HG02943 (cell line): ENCODE results near the gene CDKN2B.
"Not testable (repeated sequence)": the region's sequence is repeated elsewhere in the genome, so short reads cannot be mapped to it uniquely, and the experiment has no call there.

Experiments
- ATAC-seq: cut with Tn5 transposase; IDR thresholded peaks from one replicate; pipeline ENCODE4 v1.9.1; 2021; ENCODE audit warnings: mild to moderate bottlenecking, low read depth, moderate library complexity; ENCODE audit not compliant: unreplicated experiment

Gene CDKN2B, protein sequence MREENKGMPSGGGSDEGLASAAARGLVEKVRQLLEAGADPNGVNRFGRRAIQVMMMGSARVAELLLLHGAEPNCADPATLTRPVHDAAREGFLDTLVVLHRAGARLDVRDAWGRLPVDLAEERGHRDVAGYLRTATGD

DNA sequence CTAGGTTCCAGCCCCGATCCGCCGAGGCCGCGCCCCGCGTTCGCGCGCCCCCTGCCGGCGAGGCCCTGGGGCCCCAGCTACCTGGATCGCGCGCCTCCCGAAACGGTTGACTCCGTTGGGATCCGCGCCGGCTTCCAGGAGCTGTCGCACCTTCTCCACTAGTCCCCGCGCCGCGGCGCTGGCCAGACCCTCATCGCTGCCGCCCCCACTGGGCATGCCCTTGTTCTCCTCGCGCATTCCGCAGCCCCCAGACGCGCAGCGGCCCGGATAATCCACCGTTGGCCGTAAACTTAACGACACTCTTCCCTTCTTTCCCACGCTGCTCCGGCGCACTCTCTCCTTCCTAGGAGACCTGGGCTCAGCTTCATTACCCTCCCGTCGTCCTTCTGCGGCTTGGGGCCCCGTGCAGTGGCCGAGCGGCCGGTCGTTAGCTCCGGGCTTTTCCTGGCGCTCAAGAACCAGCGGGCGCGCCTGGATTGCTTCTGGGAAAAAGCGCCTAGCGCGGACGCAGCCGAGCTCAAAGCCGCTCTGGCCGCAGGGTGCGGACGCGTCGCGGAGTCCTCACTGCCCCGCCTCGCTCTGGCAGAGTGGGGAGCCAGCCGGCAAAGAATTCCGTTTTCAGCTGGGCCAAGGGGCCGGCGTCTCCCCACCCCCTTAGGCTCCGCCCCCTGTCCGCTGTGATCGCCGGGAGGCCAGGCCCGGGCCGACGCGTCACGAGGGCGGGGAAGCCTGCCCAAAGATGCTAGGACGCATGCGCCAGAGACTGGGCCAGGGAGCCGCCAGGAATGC lies at the start of gene CDKN2B:
CDKN2B (minus strand) TSS at position 589 of the 789 bp plus-strand sequence; CDS start at position 237, 352 bp downstream.
- ATAC-seq: peak; percentile 91

DNA sequence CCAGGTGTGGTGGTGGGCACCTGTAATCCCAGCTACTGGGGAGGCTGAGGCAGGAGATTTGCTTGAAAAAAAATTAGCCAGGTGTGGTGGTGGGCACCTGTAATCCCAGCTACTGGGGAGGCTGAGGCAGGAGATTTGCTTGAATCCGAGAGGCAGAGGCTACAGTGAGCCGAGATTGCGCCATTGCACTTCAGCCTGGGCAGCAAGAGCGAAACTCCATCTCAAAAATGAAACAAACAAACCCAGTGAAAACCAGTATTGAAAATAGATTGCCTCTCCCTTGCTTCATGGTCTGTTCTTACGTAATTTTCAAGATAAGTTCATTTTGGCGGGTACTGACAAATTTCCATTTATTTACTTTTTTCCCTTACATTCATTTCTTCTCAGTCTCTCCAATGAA lies 48.9 kb upstream of the CDKN2B start:
- ATAC-seq: not testable (repeated sequence)

DNA sequence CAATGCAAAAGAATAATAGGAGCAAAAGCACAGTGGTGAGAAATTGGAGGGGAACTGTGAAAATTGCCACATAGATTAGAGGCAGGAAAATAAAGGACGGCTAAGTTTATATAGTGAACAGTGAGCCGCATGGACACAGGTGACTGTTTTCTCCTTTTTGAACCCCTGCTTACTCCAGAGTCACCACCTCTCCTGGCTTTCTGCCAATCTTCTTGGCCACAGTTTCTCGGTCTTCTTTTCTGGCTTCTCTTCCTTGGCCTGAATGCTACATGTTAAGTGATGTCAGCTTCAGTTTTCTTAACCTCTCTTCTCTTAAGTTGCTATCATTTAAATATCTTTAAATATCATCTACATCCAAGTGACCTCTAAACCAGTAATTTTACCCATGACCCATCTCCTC lies 47.3 kb upstream of the CDKN2B start:
- no peak for ATAC-seq

DNA sequence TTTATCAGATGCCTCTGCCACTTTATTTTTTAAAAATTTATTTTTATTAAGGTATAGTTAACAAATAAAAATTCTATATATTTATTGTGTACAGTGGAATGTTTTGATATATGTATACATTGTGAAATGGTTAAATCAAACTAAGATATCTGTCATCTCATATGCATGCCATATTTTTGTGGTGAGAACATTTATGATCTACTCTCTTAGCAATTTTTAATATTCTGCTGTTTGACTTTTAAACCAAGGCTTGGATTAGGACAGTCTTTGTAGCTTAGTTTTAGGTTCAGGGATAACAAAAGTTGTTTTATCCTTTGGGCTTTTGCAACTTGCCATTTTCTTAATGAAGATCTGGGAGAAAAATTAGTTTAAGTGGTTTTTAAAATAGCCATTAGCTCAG lies 46.0 kb upstream of the CDKN2B start:
- ATAC-seq: no peak

DNA sequence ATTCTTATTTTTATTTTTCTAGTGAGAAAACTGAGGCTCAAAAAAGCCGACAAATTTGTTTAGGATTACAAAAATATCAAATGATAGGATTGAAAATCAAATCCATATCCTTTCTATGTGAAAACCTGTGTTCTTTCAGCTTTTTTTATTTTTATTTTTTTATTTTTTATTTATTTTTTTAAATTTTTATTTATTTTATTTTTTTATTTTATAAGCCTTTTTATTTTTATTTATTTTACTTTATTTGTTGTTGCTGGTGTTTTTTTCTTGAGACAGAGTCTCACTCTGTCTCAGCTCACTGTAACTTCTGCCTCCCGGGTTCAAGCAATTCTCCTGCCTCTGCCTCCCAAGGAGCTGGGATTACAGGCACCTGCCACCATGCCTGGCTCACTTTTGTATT lies 45.4 kb upstream of the CDKN2B start:
- ATAC-seq: no peak

DNA sequence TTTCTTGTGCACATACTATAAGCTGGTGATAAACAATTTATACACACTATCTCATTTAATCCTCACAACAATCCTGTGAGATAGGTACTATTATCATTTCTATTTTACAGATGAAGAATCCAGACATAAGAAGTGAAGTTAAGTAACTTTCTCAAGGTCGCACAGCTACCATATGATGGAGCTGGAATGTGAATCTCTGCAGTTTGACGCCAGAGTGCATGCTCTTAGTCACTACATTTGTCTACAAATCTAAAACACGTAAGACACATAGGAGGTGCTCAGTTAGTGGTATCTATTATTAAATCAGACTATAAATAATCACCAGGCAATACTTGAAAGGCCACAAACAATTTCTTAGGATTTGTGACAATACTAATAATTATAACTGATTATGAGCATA lies 45.0 kb upstream of the CDKN2B start:
- ATAC-seq: no peak

DNA sequence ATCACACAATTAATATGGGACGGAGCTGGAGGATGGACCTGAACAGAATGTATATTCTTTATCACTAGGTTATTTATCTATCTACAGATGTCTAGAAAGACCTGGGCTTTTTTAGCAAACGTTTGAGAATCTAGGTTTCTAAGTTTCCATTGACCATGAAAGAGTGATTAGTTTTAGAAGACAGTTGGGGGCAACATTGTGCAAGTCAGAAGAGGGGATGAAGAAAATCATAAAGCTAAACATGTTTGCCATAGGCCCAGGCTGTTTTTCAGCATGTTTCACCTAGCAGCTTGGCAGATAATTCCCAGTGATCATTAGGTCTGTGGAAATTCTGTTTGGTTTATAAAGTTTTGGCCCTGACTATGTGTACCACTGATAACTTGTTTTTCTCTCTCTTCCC lies 44.1 kb upstream of the CDKN2B start:
- no peak for ATAC-seq

DNA sequence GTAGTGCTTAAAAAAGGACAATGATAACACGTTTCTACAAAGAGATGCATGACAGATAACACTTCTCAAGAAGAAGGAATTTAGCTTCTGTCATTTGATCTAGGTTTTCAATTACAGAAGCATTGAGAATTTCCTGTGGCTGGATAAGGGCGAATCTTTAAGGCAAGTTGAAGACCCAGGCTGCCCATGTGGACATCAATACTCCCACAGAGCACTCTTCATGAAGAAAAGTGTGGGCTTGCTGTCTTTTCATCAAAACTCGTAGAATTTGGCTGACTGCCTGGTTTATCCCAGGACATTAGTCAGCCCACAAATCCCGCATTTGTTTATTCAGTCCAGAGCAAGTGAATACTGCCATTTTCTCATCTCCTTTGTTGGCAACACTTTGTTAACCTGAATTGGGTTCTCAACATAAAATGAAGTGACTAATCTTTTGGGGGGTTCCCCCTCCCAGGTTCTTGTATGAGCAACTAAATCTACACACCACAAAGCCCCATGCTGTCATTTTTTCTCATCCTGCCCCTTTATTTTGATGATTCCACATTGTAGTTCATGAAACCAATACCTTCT lies 43.4 kb upstream of the CDKN2B start:
- ATAC-seq: no peak

DNA sequence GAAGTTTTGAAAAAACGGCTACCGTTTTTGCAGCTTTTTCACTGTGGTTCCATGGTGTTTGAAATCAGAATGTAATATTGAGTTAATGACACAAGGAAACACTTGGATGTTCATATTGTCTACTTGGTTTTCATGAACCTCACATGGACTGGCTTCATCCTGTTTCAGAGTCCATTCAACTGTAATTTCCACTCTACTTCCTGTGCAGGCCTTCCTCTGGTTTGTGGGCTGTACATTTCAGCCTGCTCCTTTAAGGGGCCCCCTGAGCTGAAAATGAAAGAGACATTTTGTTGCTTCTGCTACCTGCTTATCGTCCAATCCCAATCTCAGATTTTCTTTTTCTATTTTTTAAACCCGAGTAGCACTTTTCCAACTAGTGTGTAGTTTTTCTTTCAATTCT lies 41.8 kb upstream of the CDKN2B start:
- peak; percentile 82 for ATAC-seq

DNA sequence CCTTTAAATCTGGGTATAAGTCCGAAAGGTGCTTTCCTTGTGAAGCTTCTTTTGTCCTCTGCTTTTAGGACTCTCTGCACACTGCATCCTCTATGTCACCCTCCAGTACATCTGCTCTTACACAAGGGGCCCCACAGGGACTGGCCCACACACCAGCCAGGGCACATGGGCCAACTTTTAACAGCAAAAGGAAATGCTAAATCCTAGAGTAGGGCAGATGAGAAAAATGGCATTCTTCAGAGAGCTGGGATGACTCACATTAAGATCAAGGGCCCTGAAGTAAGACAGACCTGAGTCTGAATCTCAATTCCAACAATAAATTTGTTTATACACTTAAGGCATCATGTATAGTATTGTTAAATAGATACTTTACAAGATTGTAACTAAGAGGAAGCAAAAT lies 40.3 kb upstream of the CDKN2B start:
- no peak for ATAC-seq

DNA sequence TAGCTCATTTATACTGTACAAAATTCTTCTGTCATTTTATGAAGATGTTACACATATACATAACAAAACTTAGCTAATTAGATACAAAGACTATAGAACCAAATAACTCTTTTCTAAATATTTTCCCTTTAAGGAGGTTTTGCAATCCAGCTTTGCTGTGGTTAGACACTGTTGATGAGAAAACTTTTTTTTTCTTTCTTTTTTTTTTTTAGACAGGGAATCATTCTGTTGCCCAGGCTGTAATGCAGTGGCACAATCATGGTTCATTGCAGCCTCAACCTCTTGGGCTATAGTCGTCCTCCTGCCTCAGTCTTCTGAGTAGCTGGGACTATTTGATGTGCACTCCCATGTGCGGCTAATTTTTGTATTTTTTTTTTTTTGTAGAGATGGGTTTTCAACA lies 38.5 kb upstream of the CDKN2B start:
- ATAC-seq: no peak

DNA sequence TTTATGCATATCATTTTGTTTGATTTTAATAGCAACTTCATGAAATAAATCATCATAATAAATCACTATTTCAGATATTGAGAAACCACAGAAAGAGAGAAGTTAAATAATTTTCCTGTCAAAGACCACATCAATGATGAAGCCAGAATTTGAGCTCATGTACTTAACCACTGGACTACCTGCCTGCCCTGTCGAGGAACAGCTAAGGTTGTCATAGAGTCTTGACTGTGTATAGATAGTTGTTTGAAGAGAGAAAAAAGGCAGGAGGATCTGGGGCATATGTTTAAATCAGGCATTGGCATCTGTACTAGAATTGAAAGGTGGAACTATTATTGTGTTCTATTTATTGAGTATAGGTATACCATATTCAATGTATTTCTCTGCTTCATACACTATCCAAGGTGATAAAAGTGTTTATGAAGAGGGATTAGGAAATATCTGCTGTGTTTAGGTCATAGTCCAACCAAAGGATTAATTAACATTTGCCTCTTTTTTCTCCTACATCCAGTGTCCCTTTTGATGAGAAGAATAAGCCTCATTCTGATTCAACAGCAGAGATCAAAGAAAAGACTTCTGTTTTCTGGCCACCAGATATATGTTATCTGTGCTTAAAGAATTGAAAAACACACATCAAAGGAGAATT lies 37.3 kb upstream of the CDKN2B start:
- no peak for ATAC-seq

DNA sequence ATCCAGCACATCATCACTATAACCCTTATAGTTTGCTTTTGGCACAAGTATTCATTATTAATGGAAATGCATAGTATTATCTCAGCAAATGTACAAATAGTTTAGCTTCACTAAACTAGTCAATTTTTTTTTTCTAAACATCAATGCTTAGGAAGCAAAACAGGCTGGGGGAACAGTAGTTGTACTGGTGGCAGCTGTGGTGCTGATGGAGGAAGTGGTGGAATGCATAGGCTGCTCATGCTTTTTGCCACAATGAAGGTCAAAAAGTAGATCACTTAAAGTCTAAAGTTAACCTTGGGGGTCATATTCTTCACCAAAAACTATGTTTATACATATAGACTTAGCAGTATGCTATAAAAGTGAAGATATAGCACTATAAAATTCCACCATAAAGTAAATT lies 36.3 kb upstream of the CDKN2B start:
- no peak for ATAC-seq

DNA sequence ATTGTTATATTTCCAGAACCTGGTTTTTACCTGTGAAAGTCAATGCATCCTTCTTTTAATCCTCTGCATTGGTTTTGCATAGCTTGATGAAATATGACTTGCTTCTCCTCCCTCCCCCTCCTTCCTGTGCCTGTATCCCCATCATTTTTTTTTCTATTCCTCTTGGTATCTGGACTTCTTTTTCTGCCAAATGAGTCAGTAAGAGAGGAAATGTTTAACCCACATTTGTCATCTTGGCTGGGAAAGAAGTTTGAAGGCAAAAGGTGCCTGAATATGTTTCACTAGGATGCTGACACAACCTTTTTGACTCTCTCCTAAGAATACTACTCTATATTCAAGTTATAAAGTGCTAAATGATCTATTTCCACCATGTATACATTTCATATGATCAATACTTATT lies 35.5 kb upstream of the CDKN2B start:
- no peak for ATAC-seq

DNA sequence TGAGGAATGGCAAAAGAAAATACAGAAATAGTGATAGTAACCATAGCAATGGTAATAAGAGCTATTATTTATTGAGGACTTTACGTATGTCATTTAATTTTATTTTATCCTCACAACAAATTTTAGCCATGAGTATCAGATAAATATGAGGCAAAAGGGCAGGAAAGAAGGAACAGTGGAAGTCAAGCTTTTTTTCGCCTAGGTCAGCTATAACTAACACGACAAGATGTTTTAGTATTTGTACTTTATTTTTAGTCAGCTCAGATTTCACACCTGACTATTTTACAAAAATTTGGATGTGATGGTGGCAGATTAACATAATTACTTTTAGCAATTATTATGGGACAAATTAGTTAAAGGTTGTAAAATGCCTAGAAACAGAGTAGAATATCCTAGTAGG lies 34.8 kb upstream of the CDKN2B start:
- no peak for ATAC-seq

DNA sequence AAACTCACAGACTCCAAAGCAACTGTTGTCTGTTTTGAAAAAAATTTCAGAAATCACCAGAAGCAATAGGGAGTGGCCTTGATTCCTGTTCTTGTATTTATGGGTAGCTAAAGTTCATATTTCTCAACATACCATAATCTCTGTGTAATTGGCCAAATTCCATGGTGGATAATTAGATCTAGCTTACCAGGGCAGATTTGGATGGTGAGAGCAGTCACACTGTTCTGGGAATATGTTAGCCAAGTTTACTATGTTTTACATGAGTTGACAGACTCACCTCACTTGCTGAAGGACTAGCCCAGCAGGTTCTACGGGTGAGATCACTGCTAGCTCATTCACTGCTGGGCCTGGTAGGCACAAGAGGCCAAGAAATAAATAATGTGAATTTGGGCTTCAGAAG lies 32.7 kb upstream of the CDKN2B start:
- ATAC-seq: no peak

DNA sequence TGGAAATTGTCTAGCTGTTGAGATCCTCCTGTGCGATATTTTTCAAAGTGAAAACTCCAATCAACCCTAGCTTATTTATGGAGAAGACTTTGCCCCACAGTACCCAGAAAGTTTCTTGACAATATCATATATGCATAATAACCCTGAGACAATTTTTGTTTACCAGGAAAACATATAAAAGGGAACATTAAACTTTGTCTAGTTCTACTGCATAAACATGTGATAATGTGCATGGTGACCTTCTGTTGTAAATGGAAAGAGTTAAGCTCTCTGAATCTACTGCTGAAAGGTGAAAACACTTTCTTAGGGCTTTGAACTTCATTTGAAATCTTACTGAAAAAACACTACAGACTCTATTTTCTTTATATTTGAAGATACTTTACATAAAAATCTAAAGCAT lies 32.2 kb upstream of the CDKN2B start:
- ATAC-seq: no peak

DNA sequence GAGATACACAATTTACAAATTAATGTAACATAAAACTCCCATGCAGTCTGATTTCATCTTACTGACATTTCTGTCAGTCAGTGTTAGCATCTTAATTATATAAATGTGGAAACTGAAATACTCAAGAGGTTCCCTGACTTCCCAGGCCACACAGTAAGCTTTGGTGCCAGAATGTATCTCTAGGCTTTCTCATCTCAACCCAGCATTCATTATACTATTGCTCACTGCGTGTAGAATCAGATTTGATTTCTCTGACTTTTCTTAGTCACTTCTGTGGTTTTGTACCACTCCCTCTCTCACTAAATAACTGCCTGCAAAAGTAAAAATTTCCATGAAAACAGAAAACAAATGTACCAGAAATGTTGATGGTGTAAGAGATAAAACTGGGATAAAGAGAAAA lies 31.7 kb upstream of the CDKN2B start:
- ATAC-seq: no peak

DNA sequence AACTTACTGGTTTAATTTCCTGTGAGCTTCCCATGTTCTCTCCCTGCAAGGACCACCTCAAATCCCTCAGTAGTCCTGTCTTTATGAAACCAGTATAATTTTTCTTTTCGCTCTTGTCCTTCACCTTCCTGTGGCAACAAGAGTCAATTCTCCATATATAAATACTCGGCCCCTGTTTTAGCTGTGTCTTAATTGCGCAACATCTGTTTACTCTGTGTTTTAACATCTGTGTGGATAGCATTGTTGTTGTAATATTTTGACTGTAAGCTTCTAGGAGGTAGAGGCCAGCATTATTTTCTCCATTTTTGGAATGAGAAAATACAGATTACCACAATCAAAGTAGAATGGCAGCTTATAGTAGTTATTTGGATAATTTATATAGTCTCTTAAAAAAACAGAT lies 30.2 kb upstream of the CDKN2B start:
- no peak for ATAC-seq

DNA sequence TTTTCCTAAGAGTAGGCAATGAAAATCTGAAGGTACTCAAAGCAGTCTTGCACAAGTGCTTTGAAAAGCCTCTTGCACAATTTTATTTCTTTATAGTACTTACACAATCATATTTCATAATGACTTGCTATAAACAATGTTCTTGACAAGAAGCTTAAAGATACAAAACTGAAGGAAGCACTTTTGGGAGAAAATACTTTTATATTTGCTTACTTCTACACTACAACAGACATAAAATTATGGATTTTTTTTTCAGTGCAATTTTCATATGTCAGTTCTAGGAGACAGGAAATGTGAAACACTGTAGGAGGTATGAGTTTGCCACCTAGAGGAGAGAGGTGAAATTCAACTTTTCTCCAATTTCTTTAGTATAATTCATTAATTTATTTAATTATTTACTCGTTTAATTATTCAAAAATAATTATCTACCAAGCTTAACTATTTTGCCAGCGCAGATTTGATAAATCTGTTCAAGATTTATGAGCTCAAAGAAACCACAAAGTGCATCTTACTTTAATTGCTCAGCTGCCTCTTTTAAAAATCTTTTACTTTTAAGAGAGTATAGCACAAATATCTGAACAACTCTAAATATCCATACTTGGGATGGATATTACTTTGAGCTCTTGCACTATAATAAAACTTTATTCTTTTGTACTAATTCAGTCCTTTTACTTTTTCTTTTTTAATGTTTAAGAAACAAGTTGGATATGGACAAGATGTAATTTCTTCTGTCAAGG lies 29.0 kb upstream of the CDKN2B start:
- no peak for ATAC-seq
